Keratinocyte (primary cell): ENCODE measurements around the gene PPM1A. TPM values are rescaled to one million over a fixed set of nuclear protein-coding genes. Genes with fewer than 3 reads are reported as not detected.

ENCODE experiments used
- DNase-seq: peaks from one replicate; pipeline ENCODE4 v3.0.0-alpha.2; 2011; ENCODE audit warnings: low read depth, missing footprints, low spot score
- FAIRE-seq: peaks from 2 replicates; lab custom pipeline; 2011; peaks lifted over from hg19 to GRCh38; lab: Jason Lieb, UNC
- H2AFZ ChIP-seq: 2 replicates; pipeline ENCODE4 v1.6.0; 2012; ENCODE audit warnings: low read length, control low read depth, inconsistent platforms; ENCODE audit not compliant: control insufficient read depth
- H3K27ac ChIP-seq: 2 replicates; pipeline ENCODE4 v1.5.1; 2011; ENCODE audit warnings: low read length; ENCODE audit not compliant: control insufficient read depth, insufficient read depth
- H3K27me3 ChIP-seq: 3 replicates; pipeline ENCODE4 v1.6.0; 2011; ENCODE audit warnings: low read length; ENCODE audit not compliant: control insufficient read depth, insufficient read depth; ENCODE audit errors: extremely low read depth
- H3K36me3 ChIP-seq, 2 experiments: 2 replicates in 1 of 2; 3 replicates in 1 of 2; pipeline ENCODE4 v1.5.1; 2011; ENCODE audit warnings: low read length in 2 of 2, mild to moderate bottlenecking in 1 of 2; ENCODE audit not compliant: control insufficient read depth in 2 of 2, insufficient read depth in 2 of 2; ENCODE audit errors: extremely low read depth in 1 of 2
- H3K4me1 ChIP-seq: 3 replicates; pipeline ENCODE4 v1.5.1; 2011; ENCODE audit warnings: low read length; ENCODE audit not compliant: control insufficient read depth, insufficient read depth; ENCODE audit errors: extremely low read depth
- H3K4me2 ChIP-seq: 3 replicates; pipeline ENCODE4 v1.6.0; 2011; ENCODE audit warnings: low read depth, low read length; ENCODE audit not compliant: control insufficient read depth, insufficient read depth; ENCODE audit errors: extremely low read depth
- H3K4me3 ChIP-seq, 3 experiments: fragments of 200-600 bp in 1 of 3; sonication (generic) in 1 of 3; 2 replicates in 2 of 3; 3 replicates in 1 of 3; pipeline ENCODE4 v1.5.1; 2011 to 2016; ENCODE audit warnings: low read length in 3 of 3, mild to moderate bottlenecking in 3 of 3, control low read depth in 2 of 3, inconsistent platforms in 1 of 3, low read depth in 1 of 3, mixed read lengths in 1 of 3, mixed run types in 1 of 3, moderate library complexity in 1 of 3; ENCODE audit not compliant: control insufficient read depth in 2 of 3, insufficient read depth in 2 of 3; ENCODE audit errors: extremely low read depth in 1 of 3
- H3K79me2 ChIP-seq: 2 replicates; pipeline ENCODE4 v1.6.0; 2012; ENCODE audit warnings: low read length; ENCODE audit not compliant: control insufficient read depth, insufficient read depth
- H3K9ac ChIP-seq: 3 replicates; pipeline ENCODE4 v1.6.0; 2011; ENCODE audit warnings: low read length; ENCODE audit not compliant: control insufficient read depth, insufficient read depth; ENCODE audit errors: extremely low read depth
- H3K9me1 ChIP-seq: 3 replicates; pipeline ENCODE4 v1.6.0; 2011; ENCODE audit warnings: low read length; ENCODE audit not compliant: control insufficient read depth, insufficient read depth; ENCODE audit errors: extremely low read depth
- H3K9me3 ChIP-seq: 2 replicates; pipeline ENCODE4 v1.5.1; 2012; ENCODE audit warnings: low read depth, low read length; ENCODE audit not compliant: control insufficient read depth
- H4K20me1 ChIP-seq: 3 replicates; pipeline ENCODE4 v1.6.0; 2011; ENCODE audit warnings: low read length; ENCODE audit not compliant: control insufficient read depth, insufficient read depth; ENCODE audit errors: extremely low read depth
- EZH2 ChIP-seq: IDR thresholded peaks from one replicate; pipeline ENCODE4 v1.6.1; 2012; ENCODE audit warnings: inconsistent platforms, mild to moderate bottlenecking, low read length, moderate library complexity
- dilution Hi-C: fragments of 300-500 bp; cut with MboI; formaldehyde crosslinking; loops from one replicate; pipeline ENCODE4 v1.7.0; 2020; ENCODE audit warnings: low sequenced_read_pairs; ENCODE audit not compliant: extremely low pct_ligation_motif_present
- polyA plus RNA-seq, 5 experiments: library from polyadenylated mRNA; depleted of rRNA in 3 of 5; stranded (reverse) in 3 of 5; stranded (forward) in 1 of 5; unstranded in 1 of 5; fragments of >200 nt; gene quantifications; 1 replicate in 1 of 5; 2 replicates in 3 of 5; 3 replicates in 1 of 5; pipeline versions ENCODE4 v1.2.1 to v1.2.3, GENCODE V29; 2011 to 2012; ENCODE audit warnings: missing spikeins in 2 of 5, low read depth in 1 of 5, low replicate concordance in 1 of 5
- TF ChIP-seq, protein P1 (sequence below), 3 experiments: IDR thresholded peaks in 1 of 3; conservative IDR thresholded peaks in 1 of 3; optimal IDR thresholded peaks in 1 of 3; 2 replicates in 2 of 3; 3 replicates in 1 of 3; pipeline versions ENCODE3 to v1.5.1; 2011; ENCODE audit warnings: low read length in 3 of 3, mild to moderate bottlenecking in 3 of 3, moderate library complexity in 2 of 3, control low read depth in 1 of 3, inconsistent platforms in 1 of 3; ENCODE audit not compliant: insufficient read depth in 2 of 3; ENCODE audit errors: extremely low read depth in 1 of 3

The PPM1A gene
- polyA plus RNA-seq, 1 donor (not counting 4 experiments of a cell fraction or from before 2014, with no cell fraction given) = 44.5 TPM

DNA sequence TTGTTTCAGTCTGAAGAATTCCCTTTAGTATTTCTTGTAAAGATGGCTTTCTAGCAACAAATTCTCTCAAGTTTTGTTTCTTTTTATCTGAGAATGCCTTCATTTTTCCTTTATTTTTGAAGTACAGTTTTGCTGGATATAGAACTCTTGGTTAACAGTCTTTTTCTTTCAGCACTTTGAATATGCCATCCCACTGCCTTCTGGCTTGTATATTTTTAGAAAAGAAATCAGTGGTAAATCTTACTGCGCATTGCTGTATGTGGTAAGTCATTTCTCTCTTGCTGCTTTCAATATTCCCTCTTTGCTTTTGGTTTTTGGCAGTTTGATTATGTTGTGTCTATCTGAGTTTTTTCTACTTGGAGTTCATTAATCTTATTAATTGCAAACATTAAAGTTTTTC, 16.8 kb upstream of the PPM1A start:
- H3K4me1 ChIP-seq = no peaks in the 10 kb centered on the region
- H3K36me3 ChIP-seq = no peaks in the 10 kb centered on the region
- no peaks in the 10 kb centered on the region for H3K79me2 ChIP-seq
- dilution Hi-C loops = no loop called here
- no peaks in the 10 kb centered on the region for H4K20me1 ChIP-seq
- H3K9me3 ChIP-seq = no peaks in the 10 kb centered on the region
- no peaks in the 10 kb centered on the region for H3K9me1 ChIP-seq
- DNase-seq = no peak
- no peak for FAIRE-seq
- no peak overlapping the region for H2AFZ ChIP-seq
- H3K9ac ChIP-seq = no peak overlapping the region
- H3K27ac ChIP-seq = no peak overlapping the region
- H3K4me3 ChIP-seq = no peak overlapping the region
- TF ChIP-seq, protein P1, sequence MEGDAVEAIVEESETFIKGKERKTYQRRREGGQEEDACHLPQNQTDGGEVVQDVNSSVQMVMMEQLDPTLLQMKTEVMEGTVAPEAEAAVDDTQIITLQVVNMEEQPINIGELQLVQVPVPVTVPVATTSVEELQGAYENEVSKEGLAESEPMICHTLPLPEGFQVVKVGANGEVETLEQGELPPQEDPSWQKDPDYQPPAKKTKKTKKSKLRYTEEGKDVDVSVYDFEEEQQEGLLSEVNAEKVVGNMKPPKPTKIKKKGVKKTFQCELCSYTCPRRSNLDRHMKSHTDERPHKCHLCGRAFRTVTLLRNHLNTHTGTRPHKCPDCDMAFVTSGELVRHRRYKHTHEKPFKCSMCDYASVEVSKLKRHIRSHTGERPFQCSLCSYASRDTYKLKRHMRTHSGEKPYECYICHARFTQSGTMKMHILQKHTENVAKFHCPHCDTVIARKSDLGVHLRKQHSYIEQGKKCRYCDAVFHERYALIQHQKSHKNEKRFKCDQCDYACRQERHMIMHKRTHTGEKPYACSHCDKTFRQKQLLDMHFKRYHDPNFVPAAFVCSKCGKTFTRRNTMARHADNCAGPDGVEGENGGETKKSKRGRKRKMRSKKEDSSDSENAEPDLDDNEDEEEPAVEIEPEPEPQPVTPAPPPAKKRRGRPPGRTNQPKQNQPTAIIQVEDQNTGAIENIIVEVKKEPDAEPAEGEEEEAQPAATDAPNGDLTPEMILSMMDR (optimal IDR thresholded peaks at IDR 0.05 in 1 of 3, IDR thresholded peaks at IDR 0.05 in 1 of 3, conservative IDR thresholded peaks at IDR 0.05 in 1 of 3; ENCODE audit: extremely low read depth in 1 of 3, insufficient read depth in 2 of 3, low read length in 3 of 3) = no peak
- TF ChIP-seq EZH2 = no peak
- no peak overlapping the region for H3K4me2 ChIP-seq
- H3K27me3 ChIP-seq = no peaks in the 10 kb centered on the region

DNA sequence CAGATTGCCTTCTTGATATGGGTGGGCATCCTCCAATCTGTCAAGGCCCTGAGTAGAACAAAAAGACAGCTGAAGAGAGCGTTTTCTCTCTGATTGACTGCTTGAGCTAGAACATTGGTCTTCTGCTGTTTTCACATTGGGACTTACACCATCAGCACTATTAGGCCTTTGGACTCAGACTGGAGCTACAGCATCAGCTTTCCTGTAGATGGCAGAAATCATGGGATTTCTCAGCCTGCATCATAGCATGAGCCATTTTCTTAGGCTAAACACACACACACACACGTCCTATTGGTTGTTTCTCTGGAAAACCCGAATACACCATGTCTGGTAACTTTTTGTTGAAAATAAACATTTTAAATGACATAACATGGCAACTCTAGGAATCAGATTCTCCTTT, 15.8 kb upstream of the PPM1A start:
- no peaks in the 10 kb centered on the region for H3K4me1 ChIP-seq
- no peak for DNase-seq

More for the DNA sequence above, 15.8 kb upstream of the PPM1A start:
- no peak for FAIRE-seq
- H3K9ac ChIP-seq = no peak overlapping the region
- dilution Hi-C loops = no loop called here
- H3K36me3 ChIP-seq = no peaks in the 10 kb centered on the region
- no peak overlapping the region for H2AFZ ChIP-seq
- H3K27me3 ChIP-seq = no peaks in the 10 kb centered on the region
- TF ChIP-seq, protein P1 (optimal IDR thresholded peaks at IDR 0.05 in 1 of 3, IDR thresholded peaks at IDR 0.05 in 1 of 3, conservative IDR thresholded peaks at IDR 0.05 in 1 of 3; ENCODE audit: extremely low read depth in 1 of 3, insufficient read depth in 2 of 3, low read length in 3 of 3) = no peak
- no peak for TF ChIP-seq EZH2
- H4K20me1 ChIP-seq = no peaks in the 10 kb centered on the region
- H3K9me1 ChIP-seq = no peaks in the 10 kb centered on the region
- H3K79me2 ChIP-seq = no peaks in the 10 kb centered on the region
- no peak overlapping the region for H3K27ac ChIP-seq
- no peak overlapping the region for H3K4me2 ChIP-seq
- no peaks in the 10 kb centered on the region for H3K9me3 ChIP-seq
- H3K4me3 ChIP-seq = no peak overlapping the region
